ENCODE results near the gene SCTR. TPM values are rescaled to one million over a fixed set of nuclear protein-coding genes. Genes with fewer than 3 reads are reported as not detected.
"Not testable (repeated sequence)": the region's sequence is repeated elsewhere in the genome, so short reads cannot be mapped to it uniquely, and the experiment has no call there.

Gene SCTR
- total RNA-seq, 4 donors from 2014 or later = not detected

DNA sequence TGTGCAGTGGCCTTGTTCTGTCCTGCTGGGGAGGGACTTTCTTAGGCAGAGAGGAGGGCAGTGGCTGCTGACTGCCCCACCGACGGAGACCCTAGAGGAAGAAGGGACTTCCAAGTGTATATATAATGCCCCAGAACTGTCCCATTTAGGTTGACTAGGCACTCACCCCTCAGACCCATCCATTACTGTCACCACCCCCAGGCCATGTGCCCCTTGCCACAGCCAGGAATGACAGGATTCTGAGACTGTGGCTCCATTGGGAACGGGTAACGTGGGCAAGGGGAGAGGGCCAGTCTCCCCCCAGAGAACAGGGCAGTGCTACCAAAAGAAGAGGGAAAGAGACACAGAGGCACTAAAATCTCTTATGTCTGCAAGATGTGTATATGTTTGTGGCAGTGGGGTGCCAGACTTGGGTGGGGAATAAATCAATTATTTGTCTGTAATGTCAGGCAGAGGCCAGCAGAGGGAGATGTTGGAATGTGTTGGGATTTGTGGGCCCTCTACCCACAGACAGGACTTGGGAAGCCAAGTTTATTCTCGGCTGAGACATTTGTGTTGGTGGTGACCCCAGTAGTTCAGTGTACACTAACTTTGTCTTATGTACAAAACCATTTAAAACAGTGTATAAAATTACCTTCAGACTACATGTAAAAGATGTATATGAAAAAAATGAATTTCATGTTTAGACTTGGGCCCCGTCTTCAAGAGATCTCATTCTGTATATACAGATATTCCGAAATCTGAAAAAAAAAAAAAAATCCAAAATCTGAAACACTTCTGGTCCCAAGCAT, 116.7 kb downstream of the SCTR start:
- WGBS, 2 donors = 49 to 68% methylated on average over 5 to 7 of the region's 7 CpGs
- H3K9me3 ChIP-seq = no peaks in the 10 kb centered on the region
- H3K36me3 ChIP-seq = no peaks in the 10 kb centered on the region
- peaks cover 0 to 18% (median 0%) of the 10 kb centered on the region in 3 donors for H3K4me1 ChIP-seq
- no peak overlapping the region for H3K4me3 ChIP-seq
- DNase-seq = no peak
- TF ChIP-seq, protein P1, sequence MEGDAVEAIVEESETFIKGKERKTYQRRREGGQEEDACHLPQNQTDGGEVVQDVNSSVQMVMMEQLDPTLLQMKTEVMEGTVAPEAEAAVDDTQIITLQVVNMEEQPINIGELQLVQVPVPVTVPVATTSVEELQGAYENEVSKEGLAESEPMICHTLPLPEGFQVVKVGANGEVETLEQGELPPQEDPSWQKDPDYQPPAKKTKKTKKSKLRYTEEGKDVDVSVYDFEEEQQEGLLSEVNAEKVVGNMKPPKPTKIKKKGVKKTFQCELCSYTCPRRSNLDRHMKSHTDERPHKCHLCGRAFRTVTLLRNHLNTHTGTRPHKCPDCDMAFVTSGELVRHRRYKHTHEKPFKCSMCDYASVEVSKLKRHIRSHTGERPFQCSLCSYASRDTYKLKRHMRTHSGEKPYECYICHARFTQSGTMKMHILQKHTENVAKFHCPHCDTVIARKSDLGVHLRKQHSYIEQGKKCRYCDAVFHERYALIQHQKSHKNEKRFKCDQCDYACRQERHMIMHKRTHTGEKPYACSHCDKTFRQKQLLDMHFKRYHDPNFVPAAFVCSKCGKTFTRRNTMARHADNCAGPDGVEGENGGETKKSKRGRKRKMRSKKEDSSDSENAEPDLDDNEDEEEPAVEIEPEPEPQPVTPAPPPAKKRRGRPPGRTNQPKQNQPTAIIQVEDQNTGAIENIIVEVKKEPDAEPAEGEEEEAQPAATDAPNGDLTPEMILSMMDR (IDR thresholded peaks at IDR 0.05) = peak; percentile 57 to 86 (median 82)
- TF ChIP-seq POLR2A (IDR thresholded peaks at IDR 0.05) = no peak
- no peaks in the 10 kb centered on the region for H3K27me3 ChIP-seq
- intact Hi-C loops (cut with DNase I) = loop anchor here (2.0 to 5.0 kb wide), 2 partner anchors 69 to 250 kb away; no protein-coding TSS in a partner anchor
- H3K27ac ChIP-seq = no peak overlapping the region

DNA sequence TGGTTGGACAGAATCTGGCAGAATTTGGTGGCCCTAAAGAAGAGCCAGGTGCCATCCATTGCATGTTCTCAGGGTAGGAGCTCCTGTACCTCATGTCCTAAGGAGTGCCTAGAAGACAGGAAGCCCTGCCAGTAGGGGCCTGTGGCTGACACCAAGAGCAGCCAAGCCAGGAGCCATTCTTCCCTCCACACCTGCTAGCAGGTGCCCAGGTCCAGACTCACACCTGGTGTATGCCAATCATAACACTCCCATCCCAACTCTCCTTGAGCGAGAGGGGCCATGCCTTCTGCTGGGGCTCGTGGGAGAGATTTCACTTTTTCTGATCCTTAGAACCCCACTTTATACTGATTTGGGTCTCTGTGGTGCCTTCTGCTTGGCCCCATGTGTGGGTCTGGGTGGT, 119.1 kb downstream of the SCTR start:
- 93% methylated on average over 2 of the region's 2 CpGs; no CpG with 5 or more reads in 1 of the 2 donors for WGBS, 2 donors
- Histone ChIP-seq H3K27me3 (no peaks in the 10 kb centered on the region), H3K4me1 (peaks cover 0 to 23% (median 0%) of the 10 kb centered on the region in 3 donors), H3K9me3 (no peaks in the 10 kb centered on the region), H3K36me3 (no peaks in the 10 kb centered on the region), H3K27ac (no peak overlapping the region), H3K4me3 (no peak overlapping the region)
- DNase-seq = no peak
- intact Hi-C loops (cut with DNase I) = loop anchor here (5.0 kb wide), 1 partner anchor 252 kb away; no protein-coding TSS in a partner anchor
- TF ChIP-seq, protein P1 (IDR thresholded peaks at IDR 0.05) = no peak
- TF ChIP-seq POLR2A (IDR thresholded peaks at IDR 0.05) = no peak

DNA sequence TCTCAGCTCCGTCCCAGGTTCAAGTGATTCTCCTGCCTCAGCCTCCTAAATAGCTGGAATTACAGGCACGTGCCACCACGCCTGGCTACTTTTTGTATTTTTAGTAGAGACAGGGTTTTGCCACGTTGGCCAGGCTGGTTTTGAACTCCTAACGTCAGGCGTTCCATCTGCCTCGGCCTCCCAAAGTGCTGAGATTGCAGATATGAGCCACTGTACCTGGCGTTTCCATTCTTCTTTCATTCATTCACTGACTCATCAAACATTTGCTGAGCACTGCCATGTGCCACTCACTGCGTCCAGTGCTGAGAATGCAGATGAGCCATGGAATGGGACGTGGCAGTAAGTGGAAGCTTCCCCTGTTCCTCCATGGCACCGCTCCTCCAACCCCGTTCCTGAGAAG, 120.7 kb downstream of the SCTR start:
- H3K36me3 ChIP-seq; H3K27ac ChIP-seq; H3K27me3 ChIP-seq; H3K4me3 ChIP-seq; intact Hi-C loops (cut with DNase I); DNase-seq; H3K9me3 ChIP-seq: not testable (repeated sequence)
- WGBS, 2 donors = 80 to 86% methylated on average over 8 to 9 of the region's 12 CpGs
- H3K4me1 ChIP-seq = peaks cover 0 to 29% (median 0%) of the 10 kb centered on the region in 3 donors

DNA sequence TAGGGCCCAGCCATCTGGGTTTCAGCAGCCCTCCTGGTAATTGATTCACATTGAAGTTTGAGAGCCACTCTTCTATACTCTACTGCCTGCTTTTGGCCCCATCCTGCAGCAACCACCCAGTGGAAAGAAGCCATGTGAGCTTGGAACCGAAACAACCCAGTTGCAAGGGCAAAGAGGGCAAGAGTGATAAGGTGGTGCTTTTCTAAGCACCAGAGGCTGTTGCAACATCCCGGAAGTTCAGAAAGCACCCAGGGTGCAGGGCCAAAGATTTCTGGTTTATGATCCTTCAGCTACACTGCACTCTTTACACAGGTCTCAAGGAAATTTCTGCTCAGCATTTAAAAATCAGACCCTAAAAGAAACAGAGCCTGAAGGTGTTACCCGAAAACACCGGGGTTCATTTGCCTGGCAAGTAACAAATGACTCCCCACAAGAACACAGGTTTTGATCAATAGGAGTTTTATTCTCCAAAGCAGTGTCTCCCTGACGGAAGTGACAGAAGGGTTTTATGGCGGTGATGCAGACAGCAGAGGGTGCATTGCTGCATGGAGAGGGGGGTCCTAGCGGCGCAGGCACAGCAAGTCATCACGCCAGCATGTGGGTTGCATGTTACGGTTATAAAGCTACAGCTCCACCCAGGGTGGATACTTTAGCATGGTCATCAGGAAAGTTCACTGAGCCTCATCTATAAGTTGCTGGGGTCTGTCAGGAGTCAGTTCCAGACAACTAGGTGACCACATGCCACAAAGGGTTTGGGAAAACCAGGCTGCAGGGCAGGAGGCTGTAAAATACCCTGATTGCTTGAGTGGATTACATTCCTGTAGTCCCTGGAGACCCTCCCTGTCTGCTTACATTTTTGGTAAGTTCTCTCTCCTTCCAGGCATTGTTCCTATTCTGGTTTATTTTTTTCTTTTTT, 121.4 kb downstream of the SCTR start:
- peaks cover 0 to 28% (median 0%) of the 10 kb centered on the region in 3 donors for H3K4me1 ChIP-seq
- H3K9me3 ChIP-seq = no peaks in the 10 kb centered on the region
- H3K27ac ChIP-seq = no peak overlapping the region
- TF ChIP-seq, protein P1 (IDR thresholded peaks at IDR 0.05) = no peak
- no peak for TF ChIP-seq POLR2A (IDR thresholded peaks at IDR 0.05)
- no peaks in the 10 kb centered on the region for H3K27me3 ChIP-seq
- DNase-seq = no peak
- intact Hi-C loops (cut with DNase I) = no loop called here
- H3K4me3 ChIP-seq = no peak overlapping the region
- WGBS, 2 donors = 66 to 79% methylated on average over 9 to 10 of the region's 10 CpGs
- no peaks in the 10 kb centered on the region for H3K36me3 ChIP-seq

DNA sequence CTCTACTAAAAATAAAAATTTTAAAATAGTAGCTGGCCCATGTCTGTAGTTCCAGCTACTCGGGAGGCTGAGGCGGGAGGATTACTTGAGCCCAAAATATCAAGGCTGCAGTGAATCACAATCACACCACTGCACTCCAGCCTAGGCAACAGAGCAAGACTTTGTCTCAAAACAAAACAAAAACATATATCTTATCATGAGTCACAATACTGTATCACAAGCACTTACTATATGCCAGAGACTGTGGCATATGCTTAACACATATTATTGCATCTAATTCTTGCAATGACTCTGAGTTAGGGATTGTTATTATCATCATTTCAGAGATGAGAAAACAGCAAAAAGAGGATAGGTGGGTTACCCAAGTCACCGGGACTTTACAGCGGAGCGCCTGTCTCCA, 122.2 kb downstream of the SCTR start:
- WGBS, 2 donors = 80 to 88% methylated on average over 5 of the region's 5 CpGs
- Histone ChIP-seq H3K27me3 (no peaks in the 10 kb centered on the region), H3K27ac (no peak overlapping the region), H3K36me3 (no peaks in the 10 kb centered on the region), H3K4me1 (peaks cover 0 to 20% (median 0%) of the 10 kb centered on the region in 3 donors), H3K4me3 (no peak overlapping the region), H3K9me3 (no peaks in the 10 kb centered on the region)
- intact Hi-C loops (cut with DNase I) = no loop called here
- DNase-seq = no peak
- no peak for TF ChIP-seq POLR2A (IDR thresholded peaks at IDR 0.05)
- TF ChIP-seq, protein P1 (IDR thresholded peaks at IDR 0.05) = no peak
